GM19193 (cell line): Measurements from ENCODE around the gene ORM1.

Source experiments
- POLR2A ChIP-seq: IDR thresholded peaks from 4 replicates; pipeline ENCODE4 v1.6.1; 2011; ENCODE audit not compliant: insufficient read depth, insufficient read length; ENCODE audit errors: extremely low read depth

Gene ORM1

GRCh38 chr9:114283551-114284111, 39.3 kb upstream of the ORM1 start:
- TF ChIP-seq POLR2A, result no peak

GRCh38 chr9:114284316-114285060, 38.4 kb upstream of the ORM1 start:
- no peak for TF ChIP-seq POLR2A

GRCh38 chr9:114285166-114285867, 37.6 kb upstream of the ORM1 start:
- no peak for TF ChIP-seq POLR2A

GRCh38 chr9:114286146-114286679, 36.7 kb upstream of the ORM1 start:
- no peak for TF ChIP-seq POLR2A

- TF ChIP-seq POLR2A, result no peak
These were observed 35.7 kb upstream of the ORM1 start for GRCh38 chr9:114287001-114287762.

- no peak for TF ChIP-seq POLR2A
These were observed 35.1 kb upstream of the ORM1 start for GRCh38 chr9:114287763-114288192.

GRCh38 chr9:114288193-114289091, 34.5 kb upstream of the ORM1 start:
- TF ChIP-seq POLR2A, result no peak

- no peak for TF ChIP-seq POLR2A
These were observed 33.8 kb upstream of the ORM1 start for GRCh38 chr9:114289106-114289505.

- TF ChIP-seq POLR2A, result no peak
These were observed 33.1 kb upstream of the ORM1 start for GRCh38 chr9:114289571-114290481.

- no peak for TF ChIP-seq POLR2A
These were observed 32.3 kb upstream of the ORM1 start for GRCh38 chr9:114290561-114290986.

- TF ChIP-seq POLR2A, result no peak
These were observed 31.8 kb upstream of the ORM1 start for GRCh38 chr9:114291064-114291474.

GRCh38 chr9:114291886-114292590, 30.9 kb upstream of the ORM1 start:
- no peak for TF ChIP-seq POLR2A
